ENCODE results near the gene ASB9. TPM values are rescaled to one million over a fixed set of nuclear protein-coding genes. Genes with fewer than 3 reads are reported as not detected.

The ASB9 gene
- polyA plus RNA-seq, 12 donors: 2.3 to 6.7 (median 4.2) TPM; not detected in 2

Other genes with a start within 250 kb of the ASB9 start
- 10 to 100 TPM in 5 of 12 donors, 1 to 10 TPM in 6, not detected in 1; 2.3 to 14.3 (median 7.8) TPM for gene ASB11, start 45.6 kb upstream of the ASB9 start, polyA plus RNA-seq (ENCODE audit: insufficient read length in 12 of 12)
- gene PIGA, start 65.4 kb upstream of the ASB9 start, polyA plus RNA-seq (ENCODE audit: insufficient read length in 12 of 12): 10 to 100 TPM in 3 of 12 donors, 1 to 10 TPM in 7, not detected in 2; 5.8 to 16.7 (median 7.1) TPM
- 1 to 10 TPM in 7 of 12 donors, under 1 TPM in 3, not detected in 2; 0.45 to 1.7 (median 1.1) TPM for gene VEGFD, start 114.3 kb upstream of the ASB9 start, polyA plus RNA-seq (ENCODE audit: insufficient read length in 12 of 12)
- gene PIR, start 223.2 kb upstream of the ASB9 start, polyA plus RNA-seq (ENCODE audit: insufficient read length in 12 of 12): 1 to 10 TPM in 10 of 12 donors, not detected in 2; 2.1 to 5.4 (median 3.2) TPM
- 1 to 10 TPM in 10 of 12 donors, not detected in 2; 1.4 to 5.6 (median 2.4) TPM for gene BMX, start 230.7 kb upstream of the ASB9 start, polyA plus RNA-seq (ENCODE audit: insufficient read length in 12 of 12)

Data from muscle of arm (tissue), 12 donors.